ENCODE data around the gene LTBR.

LTBR gene

GRCh38 chr12:6423267-6424007, 39.5 kb downstream of the LTBR start:
- TF ChIP-seq SIN3A (IDR thresholded peaks at IDR 0.05; ENCODE audit: borderline replicate concordance, insufficient read depth, low read length) (no peak), TAF1 (IDR thresholded peaks at IDR 0.05; ENCODE audit: borderline replicate concordance, insufficient read depth, low read length) (peak; percentile 15; the same call in 1 of the 2 replicates)

- TF ChIP-seq FOXP2 (optimal IDR thresholded peaks at IDR 0.05; ENCODE audit: borderline replicate concordance, extremely low read depth, extremely low read length, insufficient read depth), result no peak
- no peak for TF ChIP-seq POLR2AphosphoS5 (IDR thresholded peaks at IDR 0.05; ENCODE audit: low read depth, low read length)
- TF ChIP-seq TAF1 (IDR thresholded peaks at IDR 0.05; ENCODE audit: borderline replicate concordance, insufficient read depth, low read length), result no peak
These were observed 40.0 kb downstream of the LTBR start for GRCh38 chr12:6424008-6424347.

GRCh38 chr12:6424866-6425265, 40.9 kb downstream of the LTBR start:
- TF ChIP-seq FOXP2 (optimal IDR thresholded peaks at IDR 0.05; ENCODE audit: borderline replicate concordance, extremely low read depth, extremely low read length, insufficient read depth) (no peak), SIN3A (IDR thresholded peaks at IDR 0.05; ENCODE audit: borderline replicate concordance, insufficient read depth, low read length) (no peak), REST (IDR thresholded peaks at IDR 0.05; ENCODE audit: insufficient read depth in 1 of 2, low read depth in 2 of 2, low read length in 2 of 2) (no peak), POLR2AphosphoS5 (IDR thresholded peaks at IDR 0.05; ENCODE audit: low read depth, low read length) (no peak), TAF1 (IDR thresholded peaks at IDR 0.05; ENCODE audit: borderline replicate concordance, insufficient read depth, low read length) (no peak)

- TF ChIP-seq FOXP2 (optimal IDR thresholded peaks at IDR 0.05; ENCODE audit: borderline replicate concordance, extremely low read depth, extremely low read length, insufficient read depth), result no peak
- TF ChIP-seq SIN3A (IDR thresholded peaks at IDR 0.05; ENCODE audit: borderline replicate concordance, insufficient read depth, low read length), result no peak
- TF ChIP-seq POLR2AphosphoS5 (IDR thresholded peaks at IDR 0.05; ENCODE audit: low read depth, low read length), result no peak
- no peak for TF ChIP-seq TAF1 (IDR thresholded peaks at IDR 0.05; ENCODE audit: borderline replicate concordance, insufficient read depth, low read length)
- no peak for TF ChIP-seq REST (IDR thresholded peaks at IDR 0.05; ENCODE audit: insufficient read depth in 1 of 2, low read depth in 2 of 2, low read length in 2 of 2)
These were observed 41.9 kb downstream of the LTBR start for GRCh38 chr12:6425590-6426531.

GRCh38 chr12:6426882-6427671, 43.1 kb downstream of the LTBR start:
- TF ChIP-seq REST (IDR thresholded peaks at IDR 0.05; ENCODE audit: insufficient read depth in 1 of 2, low read depth in 2 of 2, low read length in 2 of 2) (no peak), FOXP2 (optimal IDR thresholded peaks at IDR 0.05; ENCODE audit: borderline replicate concordance, extremely low read depth, extremely low read length, insufficient read depth) (no peak), TAF1 (IDR thresholded peaks at IDR 0.05; ENCODE audit: borderline replicate concordance, insufficient read depth, low read length) (no peak), SIN3A (IDR thresholded peaks at IDR 0.05; ENCODE audit: borderline replicate concordance, insufficient read depth, low read length) (no peak), POLR2AphosphoS5 (IDR thresholded peaks at IDR 0.05; ENCODE audit: low read depth, low read length) (no peak)

Data from PFSK-1 (cell line).